NCI-H1694 (cell line): ENCODE results near the gene OR5M10.
"Not testable (repeated sequence)": the region's sequence is repeated elsewhere in the genome, so short reads cannot be mapped to it uniquely, and the experiment has no call there.

ENCODE experiments used
- DNase-seq: peaks from one replicate; lab custom pipeline; 2025; lab: John Stamatoyannopoulos, UW

OR5M10 gene

GRCh38 chr11:56577621-56578020, at the start of gene OR5M10:
OR5M10 (minus strand) TSS chr11:56577721; CDS start chr11:56577721, 0 bp downstream.
- DNase-seq, result no peak

DNA sequence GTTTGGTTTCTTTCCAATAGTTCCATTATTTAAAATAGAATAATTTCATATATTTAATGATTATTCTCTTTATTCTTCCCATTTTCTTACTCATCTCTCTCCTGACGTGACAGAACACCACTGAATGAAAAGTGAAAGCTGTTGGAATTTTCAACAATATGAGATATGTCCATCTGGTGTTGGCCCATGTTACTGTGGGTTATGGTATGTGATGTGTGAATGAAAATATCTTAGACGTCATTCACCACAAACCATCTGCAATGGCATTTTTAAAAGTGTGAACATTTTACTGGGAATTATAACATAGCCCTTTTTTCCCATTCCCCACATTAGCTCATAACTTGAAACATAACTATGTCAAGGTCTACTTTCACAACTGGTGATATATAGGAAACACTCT, 48.4 kb upstream of the OR5M10 start:
- no peak for DNase-seq

DNA sequence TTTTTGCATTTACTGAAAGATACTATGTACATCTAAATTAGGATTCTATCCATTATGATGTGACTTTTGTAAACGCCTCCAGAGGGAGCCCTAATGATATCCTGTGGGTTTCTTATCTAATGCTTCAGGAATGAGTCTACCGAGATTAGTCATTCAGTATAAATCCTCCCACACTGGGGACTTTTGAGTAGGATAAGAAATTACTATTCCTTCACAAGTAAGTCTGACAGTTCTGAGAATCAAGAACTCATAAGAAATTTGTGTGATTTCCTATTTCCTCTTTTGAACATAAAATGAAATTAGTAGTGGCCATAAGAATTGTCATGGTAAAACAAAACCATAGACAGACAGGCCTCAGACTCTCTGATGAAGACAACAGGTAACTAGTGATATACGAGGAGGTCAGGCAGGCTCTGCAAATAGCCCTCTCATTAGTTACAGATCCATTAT, 47.2 kb upstream of the OR5M10 start:
- DNase-seq, result peak; percentile 11

GRCh38 chr11:56611174-56611573, 33.7 kb upstream of the OR5M10 start:
- no peak for DNase-seq

DNA sequence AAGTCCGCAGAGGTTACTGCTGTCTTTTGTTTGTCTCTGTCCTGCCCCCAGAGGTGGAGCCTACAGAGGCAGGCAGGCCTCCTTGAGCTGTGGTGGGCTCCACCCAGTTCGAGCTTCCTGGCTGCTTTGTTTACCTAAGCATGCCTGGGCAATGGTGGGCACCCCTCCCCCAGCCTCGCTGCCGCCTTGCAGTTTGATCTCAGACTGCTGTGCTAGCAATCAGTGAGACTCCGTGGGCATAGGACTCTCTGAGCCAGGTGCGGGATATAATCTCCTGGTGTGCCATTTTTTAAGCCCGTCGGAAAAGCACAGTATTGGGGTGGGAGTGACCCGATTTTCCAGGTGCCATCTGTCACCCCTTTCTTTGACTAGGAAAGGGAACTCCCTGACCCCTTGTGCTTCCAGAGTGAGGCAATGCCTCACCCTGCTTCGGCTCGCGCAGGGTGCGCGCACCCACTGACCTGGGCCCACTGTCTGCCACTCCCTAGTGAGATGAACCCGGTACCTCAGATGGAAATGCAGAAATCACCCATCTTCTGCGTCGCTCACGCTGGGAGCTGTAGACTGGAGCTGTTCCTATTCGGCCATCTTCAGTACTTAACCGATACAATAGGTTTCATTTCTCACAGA, 14.7 kb upstream of the OR5M10 start:
- DNase-seq, result not testable (repeated sequence)

DNA sequence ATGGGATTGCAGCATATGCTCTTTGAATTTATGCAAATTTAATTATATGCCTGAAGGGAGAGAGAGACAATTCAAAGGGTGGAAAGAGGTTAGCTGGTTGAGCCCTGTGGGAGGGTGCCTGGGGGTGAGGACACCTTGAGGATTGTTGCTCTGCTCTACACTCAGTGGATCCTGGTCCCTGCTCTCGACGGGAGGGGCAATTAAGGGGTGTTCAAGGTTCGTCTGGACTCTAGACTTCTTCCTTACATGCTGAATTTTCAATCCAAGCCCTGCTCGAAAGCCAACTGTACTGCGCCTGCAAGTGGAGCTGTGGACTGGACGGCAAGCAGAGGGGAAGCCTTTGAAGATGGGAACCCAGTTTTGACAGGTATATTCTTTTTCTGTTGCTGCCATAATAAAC, 18.9 kb downstream of the OR5M10 start:
- DNase-seq, result no peak

DNA sequence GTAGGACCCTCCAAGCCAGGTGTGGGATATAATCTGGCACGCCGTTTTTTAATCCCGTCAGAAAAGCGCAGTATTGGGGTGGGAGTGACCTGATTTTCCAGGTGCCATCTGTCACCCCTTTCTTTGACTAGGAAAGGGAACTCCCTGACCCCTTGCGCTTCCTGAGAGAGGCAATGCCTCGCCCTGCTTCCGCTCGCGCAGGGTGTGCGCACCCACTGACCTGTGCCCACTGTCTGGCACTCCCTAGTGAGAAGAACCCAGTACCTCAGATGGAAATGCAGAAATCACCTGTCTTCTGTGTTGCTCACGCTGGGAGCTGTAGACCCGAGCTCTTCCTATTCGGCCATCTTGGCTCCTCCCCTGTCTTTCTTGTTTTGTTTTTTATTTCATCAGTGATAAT, 22.8 kb downstream of the OR5M10 start:
- not testable (repeated sequence) for DNase-seq

- no peak for DNase-seq
These were observed 32.0 kb downstream of the OR5M10 start for GRCh38 chr11:56545531-56545930.

DNA sequence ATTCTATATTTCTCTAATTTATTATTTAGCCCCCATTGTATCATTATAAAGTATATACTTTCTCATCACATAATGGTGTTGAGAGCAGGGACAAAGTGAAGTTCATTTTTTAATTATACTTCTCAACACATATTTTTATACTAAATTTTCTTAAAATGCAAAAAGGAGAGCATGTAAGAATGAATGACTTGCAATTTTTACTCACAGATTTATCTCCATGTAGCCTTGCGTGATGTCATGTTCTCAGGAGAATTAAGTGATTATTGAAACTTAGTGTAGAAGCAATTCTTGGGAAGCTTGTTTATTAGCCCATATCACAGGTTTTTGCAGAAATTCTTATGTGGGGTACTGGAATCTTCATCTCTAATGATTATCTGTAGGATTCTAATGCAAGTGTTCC, 33.8 kb downstream of the OR5M10 start:
- no peak for DNase-seq

- DNase-seq, result no peak
These were observed 34.4 kb downstream of the OR5M10 start, which contains the start of gene OR5M11 for GRCh38 chr11:56543157-56543556. OR5M11 (minus strand) TSS chr11:56543257; CDS start chr11:56543257, 0 bp downstream.

GRCh38 chr11:56533054-56533740, 44.3 kb downstream of the OR5M10 start:
- DNase-seq, result no peak

DNA sequence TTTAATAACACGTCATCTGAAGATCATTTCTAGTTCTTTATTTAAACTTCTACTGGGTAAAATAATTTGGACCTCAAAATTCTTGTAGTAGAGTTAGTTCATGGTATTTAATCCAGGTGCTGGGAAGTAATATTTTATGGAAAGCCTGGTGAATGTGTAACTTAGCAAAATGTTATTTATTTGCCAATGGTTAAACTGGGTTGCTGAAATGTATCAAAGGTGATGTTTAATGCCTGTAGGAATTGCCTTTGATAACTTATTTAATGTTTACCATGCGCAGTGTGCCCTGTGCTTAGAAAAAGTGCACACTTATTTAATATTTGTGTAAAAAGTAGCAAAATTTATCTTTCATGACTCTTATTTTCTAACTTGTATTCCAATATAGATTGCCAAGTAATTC, 45.7 kb downstream of the OR5M10 start:
- DNase-seq, result no peak
